HK-2 (cell line): ENCODE data around the gene PLA2G2D.

Experiments used
- DNase-seq: peaks from one replicate; pipeline ENCODE4 v3.0.0-alpha.2; 2018; ENCODE audit not compliant: unreplicated experiment

PLA2G2D gene, protein sequence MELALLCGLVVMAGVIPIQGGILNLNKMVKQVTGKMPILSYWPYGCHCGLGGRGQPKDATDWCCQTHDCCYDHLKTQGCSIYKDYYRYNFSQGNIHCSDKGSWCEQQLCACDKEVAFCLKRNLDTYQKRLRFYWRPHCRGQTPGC

DNA sequence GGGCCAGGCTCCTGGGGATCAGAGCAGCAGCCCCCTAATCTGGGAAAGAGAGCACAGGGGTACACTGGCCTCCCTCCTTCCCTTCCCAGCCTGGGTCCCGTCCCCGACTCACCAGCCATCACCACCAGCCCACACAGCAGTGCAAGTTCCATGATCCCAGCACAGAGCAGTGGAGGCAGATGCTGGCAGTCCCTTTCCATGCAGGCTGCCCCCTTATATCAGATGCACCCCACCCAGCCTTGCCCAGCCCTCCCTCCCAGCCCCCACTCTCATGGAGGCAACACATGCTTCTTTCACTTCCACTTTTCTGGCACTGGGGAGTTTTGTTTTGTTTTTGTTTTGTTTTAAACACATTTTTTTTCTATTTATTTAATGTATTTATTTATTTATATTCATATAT, at the start of gene PLA2G2D:
TSS of gene PLA2G2D (minus strand) at position 190 of the 400 bp plus-strand sequence. CDS start at position 152, 38 bp downstream.
- no peak for DNase-seq

DNA sequence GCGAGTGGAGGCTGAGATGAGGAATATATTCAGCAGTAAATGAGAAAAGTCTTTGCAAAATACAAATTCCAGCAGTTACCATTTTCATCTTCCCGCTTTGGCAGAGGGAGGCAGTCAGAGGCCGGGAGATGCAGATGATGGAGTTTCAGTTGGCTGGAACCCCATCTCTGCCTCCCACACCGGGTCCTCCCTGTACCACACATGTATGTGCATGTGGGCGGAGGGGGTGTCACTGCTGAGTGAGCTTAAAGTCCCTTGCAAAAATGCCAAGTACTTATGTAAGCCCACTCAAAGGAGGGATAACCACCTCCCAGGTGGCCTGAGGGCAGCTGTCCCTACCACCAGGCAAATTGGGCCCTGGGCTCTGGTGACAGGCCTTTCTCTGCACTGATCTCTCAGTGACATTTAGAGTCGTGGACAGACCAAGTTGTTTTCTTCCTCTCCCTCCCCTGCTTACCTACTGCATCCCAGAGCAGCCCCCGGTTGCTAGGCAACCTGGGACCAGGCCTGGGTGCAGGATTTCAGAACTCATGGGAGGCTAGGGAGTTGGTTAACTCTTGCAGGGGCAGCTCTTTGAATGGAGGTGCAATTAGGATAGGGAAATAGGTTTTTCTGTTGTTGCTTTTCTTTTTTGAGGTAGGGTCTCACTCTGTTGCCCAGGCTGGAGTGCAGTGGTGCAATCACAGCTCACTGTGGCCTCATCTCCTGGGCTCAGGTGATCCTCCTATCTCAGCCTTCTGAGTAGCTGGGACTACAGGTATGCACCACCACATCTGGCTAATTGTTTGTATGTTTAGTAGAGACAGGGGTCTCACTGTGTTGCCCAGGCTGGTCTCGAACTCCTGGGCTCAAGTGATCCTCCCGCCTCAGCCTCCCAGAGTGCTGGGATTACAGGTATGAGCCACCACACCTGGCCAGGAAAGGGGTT, 49.5 kb upstream of the PLA2G2D start:
- no peak for DNase-seq

DNA sequence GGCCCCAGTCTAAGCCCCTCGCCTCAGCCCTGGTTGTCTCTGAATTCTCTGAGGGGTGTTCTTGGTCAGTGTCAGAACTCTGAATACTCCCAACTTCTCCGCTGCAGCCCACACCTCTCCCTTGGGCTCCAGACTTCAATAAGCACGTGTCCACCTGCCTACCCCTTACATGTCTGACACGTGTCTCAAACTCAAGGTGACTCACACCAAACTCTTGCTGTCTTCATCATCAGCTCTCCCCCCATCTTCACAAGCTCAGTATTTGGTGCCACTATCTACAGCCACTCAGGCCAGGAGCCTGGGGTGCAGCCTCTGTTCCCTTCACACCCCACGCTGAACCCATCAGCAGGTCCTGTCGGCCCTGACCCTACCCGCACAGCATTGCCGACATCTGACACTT, 47.8 kb upstream of the PLA2G2D start:
- DNase-seq = no peak

DNA sequence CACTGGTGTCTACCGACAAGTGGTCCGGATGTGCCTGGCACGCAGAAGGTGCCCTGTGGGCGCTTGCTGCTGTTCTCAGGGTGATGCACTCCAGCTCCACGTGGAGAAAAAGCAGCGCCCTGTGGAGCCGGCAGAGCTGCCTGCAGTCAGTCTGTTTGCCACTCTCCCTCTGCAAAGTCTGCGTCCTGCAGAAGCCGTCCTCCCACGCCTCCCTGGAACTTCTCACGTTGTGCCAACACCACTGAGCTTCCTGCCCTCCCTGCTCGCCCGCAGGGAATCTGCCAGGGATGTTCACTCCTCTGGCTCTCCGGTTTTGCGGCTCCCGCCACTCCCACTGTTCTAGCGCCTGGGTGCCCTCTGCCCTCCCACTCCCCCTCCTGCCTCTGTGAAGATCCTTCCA, 46.7 kb upstream of the PLA2G2D start:
- DNase-seq = no peak

DNA sequence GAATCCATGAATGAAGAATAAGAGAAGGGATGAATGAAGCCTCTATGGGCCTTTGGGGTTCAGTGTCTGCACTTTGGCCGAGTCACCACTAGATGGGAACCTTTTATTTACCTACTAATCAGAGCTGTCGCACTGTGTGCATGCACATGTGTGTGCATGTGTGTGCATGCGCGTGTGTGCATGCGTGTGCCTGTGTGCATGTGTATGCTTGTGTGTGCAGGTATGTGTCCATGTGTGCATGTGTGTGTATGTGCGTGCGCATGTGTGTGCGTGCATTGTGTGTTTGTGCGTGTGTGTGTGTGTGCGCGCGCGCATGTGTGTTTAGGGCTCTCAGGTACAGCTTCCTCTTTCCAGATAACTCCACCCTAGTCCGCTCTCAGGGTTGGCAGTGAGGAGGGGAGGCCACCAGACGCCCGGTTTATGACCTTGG, 46.2 kb upstream of the PLA2G2D start:
- DNase-seq = no peak

DNA sequence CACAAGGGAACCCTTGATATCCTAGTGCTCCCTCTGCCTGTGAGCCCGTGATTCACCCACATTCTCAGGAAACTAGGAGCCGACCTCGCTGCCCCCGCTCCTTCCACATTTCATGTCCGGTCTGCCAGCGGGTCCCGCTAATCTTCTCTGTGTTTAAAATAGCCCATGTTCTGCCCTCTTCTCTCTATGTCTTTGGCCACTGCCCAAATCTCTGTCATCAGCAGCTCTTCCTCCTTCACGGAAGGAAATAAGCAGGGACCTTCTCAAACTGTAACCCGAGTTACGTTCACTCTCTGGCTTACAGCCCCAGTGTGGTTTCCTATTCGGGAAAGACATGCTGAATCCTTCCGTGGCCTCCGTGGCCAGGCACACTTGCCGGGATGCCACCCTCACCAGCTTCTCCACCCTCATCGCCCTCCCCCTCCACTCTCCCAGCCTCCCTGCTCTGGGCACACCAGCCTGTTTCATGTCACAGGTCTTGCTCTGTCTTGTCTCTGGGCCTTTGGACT, 45.4 kb upstream of the PLA2G2D start:
- DNase-seq = no peak

DNA sequence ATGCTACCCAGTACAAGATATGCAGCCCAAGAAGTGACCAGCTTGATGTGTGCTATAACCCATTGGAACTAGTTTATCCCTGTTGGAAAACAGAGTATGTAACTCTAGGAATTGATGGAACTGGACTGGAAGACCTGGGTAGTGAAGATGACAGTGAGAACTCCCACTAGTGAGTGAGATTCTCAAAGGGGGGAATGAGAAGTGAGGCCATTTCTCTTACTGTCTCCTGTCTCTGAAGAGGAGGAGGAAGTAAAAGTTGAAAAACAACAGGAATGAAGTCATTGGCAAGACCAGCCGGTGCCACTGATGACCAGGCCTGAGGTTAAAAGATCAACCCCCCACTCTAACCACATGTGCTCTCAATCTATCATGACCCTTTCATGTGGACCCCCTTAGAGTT, 40.7 kb upstream of the PLA2G2D start:
- no peak for DNase-seq

DNA sequence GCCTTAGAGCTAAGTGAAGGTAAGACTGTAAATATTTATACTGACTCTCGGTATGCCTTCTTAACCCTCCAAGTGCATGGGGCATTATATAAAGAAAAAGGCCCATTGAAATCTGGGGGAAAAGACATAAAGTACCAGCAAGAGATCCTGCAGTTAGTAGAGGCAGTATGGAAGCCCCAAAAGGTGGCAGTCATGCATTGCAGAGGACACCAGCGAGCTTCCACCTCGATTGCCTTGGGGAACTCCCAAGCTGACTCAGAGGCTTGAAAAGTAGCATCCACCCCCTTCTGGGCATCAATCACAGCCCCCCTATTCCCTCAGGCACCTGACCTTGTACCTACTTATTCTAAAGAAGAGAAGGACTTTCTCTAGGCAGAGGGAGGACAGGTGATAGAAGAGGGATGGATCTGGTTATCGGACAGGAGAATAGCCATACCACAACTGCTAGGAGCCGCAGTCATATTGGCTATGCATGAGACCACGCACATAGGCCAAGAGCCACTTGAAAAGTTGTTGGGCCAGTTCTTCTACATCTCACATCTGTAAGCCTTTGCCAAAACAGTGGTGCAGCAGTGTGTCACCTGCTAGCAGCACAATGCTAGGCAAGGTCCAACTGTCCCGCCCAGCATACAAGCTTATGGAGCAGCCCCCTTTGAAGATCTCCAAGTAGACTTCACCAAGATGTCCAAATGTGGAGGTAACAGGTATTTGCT, 39.2 kb upstream of the PLA2G2D start:
- no peak for DNase-seq

DNA sequence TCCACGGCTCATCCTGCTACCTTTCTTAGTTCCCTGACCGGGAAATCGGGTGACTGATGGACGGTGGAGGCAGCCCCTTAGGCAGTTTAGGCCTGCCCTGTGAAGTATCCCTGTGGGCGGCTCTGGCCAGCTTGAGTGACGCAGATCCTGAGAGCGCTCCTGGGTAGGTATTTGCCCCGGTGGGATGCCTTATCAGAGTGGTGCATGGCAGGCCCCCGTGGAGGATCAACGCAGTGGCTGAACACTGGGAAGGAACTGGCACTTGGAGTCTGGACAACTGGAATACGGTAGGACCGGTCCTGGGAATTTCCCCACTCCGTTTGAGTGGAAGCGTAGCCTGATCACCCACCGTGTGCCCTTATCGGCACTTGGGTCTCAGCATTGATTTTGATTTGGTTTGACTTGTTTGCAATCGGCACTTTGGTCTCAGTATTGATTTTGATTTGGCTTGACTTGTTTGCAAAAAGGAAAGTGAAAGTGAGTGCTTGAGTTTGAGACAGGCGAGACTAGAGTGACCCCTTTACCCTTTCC, 35.0 kb upstream of the PLA2G2D start:
- no peak for DNase-seq

DNA sequence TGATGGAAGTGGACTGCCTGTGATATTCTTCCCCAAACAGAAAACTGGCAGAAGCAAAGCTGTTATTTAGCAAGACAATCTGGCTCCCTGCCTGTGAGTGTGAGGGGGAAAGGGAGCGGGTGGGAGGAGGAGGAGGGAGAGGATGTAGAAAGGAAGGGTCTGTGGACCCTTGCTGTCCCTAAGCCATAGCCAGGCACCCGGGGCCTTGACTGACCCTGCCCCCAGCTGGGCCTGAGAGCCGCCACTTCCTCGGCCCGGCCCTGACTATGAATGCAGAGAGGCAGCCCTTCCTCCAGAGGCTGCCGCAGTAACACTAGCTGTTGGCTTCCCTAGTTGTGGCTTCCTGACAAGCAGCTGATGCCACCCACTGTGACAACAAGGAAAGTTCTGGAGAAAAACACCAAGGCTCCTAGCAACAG, 33.7 kb upstream of the PLA2G2D start:
- no peak for DNase-seq

DNA sequence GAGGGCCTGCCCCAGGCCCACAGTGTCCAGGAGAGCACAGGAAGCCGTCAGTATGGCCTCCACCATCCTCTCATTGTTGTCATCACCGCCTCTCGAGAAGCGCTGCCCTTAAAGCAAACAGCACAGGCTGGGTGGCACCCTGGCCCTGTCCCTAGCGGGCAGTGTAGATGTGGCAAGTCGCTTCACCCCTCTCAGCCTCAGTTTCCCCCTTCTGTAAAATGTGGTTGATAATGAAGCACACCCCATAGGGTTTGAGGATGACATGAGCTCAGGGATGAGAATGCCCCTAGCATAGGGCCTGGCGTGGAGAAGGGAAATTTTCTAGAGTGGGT, 33.2 kb upstream of the PLA2G2D start:
- DNase-seq = no peak

DNA sequence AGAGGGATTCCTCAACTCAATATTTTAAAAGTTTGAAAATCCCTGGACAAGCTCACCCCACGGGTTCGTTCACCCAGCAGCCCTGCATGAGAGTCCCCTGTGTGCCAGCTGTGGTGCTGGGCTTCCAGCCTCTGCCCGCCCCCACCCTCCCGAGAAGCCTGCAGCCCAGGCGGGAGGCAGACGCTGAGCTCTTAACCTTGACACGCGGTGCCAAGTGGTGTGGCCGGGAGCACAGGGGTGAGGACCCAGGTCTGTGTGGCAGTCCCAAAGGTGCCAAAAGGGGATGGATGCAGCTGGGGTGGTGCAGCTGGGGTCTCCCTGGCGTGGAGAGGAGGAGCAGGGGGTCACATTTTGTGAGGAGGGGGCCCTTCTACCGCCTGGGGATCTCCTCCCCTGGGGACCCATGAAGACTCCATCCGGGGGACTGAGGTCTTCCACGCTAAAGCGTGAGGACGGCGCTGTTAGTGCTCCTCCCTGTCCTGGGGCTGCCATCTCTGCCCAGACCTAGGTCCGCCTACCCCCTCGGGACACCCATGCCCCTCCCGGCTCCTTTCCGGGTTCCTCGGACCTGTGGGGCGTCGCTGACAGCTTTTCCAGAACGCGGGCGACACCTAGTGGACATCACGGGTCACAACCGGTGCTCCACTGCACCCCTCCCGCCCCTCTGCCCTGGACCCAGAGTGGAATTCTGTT, 32.7 kb upstream of the PLA2G2D start:
- DNase-seq = peak; percentile 78

DNA sequence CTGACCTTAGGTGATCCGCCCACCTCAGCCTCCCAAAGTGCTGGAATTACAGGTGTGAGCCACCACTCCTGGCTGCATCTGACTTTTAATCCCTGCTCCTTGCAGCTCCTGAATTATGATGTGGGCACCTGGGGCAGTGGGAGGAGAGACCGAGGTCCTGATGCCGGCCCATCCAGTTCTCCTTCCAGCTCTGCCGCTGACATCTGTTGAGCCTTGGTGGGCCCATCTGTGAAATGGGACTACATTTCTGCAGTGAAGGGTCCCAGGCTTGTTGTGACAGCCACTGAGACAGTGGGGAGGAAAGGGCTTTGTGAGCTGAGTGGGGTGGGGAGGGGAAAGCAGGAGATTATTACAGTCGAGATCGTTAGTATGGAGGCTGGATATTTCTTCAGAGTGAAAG, 31.6 kb upstream of the PLA2G2D start:
- DNase-seq = no peak

DNA sequence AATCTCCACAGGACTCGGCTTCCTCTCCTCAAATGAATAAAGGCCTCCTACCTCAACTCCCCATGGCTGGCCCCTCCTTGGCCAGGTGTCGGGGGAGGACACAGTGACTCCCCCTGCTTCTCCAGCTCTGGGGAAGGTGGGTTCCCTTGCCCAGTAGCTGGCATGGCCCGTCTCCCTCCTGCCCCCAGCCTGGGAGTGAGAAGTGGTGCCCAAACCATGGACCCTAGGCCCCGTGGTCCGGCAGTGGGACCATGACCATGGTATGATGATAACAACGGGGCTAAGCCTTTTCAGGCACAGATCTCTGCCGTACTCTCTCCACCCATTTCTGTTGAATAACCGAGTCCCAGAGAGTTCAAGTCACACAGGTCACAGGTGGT, 31.0 kb upstream of the PLA2G2D start:
- DNase-seq = no peak

DNA sequence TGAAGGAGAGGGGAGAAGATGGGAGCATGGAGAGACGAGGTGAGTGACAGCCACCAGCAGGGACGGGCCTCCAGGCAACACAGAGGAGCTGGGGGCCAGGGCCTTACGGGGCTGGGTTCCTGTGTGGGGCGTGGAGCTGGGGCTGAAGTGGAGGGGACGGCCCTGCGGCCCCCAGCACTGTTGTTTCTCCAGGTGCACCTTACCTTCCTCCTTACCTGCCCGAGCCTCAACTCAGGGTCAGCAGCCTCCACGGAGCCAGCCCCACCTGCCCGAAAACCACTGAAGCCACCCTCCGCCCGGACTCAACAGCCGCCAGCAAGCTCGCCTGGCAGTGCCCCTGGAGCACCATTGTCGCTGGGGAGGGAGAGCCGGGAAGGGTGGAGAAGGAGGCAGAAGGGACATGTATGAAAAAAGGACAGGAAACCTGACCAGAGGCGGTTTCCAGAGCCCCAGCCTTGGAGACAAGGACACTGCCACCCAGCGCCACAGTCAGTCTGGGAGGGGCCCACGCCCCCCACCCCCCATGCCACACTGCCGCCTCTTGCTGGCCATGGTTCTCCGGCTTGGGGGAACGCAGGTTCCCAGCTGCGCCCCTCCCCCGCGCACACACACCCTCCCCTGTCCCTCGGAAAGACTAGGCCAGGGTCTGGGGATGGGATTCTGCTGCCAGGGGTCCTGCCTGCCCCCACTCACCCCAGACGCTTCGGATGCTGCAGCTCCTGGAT, 30.4 kb upstream of the PLA2G2D start:
- no peak for DNase-seq

DNA sequence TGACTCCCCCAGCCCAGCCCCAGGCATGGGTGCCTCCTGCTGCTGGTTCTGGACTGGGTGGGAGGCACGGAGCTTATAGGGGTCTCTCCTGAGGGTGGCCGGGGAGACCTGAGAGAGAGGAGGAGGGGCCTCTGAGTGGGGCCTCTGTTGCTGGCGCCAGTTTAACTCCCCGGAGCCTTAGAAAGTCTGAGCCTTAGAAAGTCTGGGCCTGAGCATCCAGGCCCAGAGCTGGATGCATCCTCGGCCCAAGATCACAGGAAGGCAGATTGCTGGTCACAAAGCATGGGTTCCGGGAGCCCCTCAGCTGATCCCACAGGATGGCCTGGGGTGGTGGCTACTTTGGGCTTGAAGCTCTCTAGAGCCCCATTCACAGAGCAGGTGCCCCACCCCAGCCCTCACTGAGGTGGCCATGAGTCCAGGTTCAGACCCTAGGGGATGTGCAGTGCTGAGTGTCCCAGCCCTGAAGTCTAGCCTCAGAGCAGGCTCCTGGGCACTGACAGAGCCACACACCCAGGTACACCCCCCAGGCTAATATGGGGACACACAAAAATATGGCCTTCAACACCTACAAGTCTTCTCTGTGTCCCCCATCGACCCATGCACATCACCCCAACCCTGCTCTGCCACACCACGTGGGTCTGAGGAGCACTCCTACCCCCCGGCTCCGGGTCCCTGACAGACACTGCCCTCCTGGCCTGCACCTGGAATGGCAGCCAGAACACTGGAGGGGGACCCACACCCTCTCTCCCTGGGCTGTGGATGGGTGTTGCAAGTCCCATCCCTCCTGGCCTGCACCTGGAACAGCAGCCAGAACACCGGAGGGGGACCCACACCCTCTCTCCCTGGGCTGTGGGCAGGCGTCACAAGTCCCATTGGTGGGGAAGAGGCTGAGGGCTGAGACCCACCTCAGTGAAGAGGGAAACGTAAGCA, 29.5 kb upstream of the PLA2G2D start:
- DNase-seq = no peak

DNA sequence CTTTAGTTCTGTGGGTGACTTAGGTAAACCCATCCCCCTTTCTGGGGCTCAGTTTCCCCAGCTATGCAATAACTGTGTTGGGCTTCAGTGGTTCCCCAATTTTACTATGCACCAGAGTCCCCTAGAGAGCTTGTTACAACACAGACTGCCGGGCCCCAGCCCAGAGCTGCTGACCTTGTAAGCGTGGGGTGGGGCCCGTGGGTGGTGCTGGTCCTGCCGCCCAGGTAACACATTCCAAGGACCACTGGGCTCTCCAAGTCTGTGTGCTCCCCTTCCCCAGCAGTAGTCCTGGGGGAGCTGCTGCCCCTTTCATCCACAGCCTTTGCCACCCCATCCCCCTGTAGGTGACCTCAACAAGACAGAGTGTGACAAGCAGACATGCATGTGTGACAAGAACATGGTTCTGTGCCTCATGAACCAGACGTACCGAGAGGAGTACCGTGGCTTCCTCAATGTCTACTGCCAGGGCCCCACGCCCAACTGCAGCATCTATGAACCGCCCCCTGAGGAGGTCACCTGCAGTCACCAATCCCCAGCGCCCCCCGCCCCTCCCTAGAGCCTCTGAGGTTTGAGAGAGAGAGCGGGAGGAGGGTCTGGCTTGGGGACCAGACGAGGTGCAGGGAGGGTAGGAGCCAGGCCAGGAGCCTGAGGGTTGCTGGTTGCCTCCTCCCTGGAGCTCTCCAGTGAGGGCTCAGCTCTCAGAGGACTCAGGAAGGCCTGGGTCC, 28.7 kb upstream of the PLA2G2D start:
- DNase-seq = no peak

DNA sequence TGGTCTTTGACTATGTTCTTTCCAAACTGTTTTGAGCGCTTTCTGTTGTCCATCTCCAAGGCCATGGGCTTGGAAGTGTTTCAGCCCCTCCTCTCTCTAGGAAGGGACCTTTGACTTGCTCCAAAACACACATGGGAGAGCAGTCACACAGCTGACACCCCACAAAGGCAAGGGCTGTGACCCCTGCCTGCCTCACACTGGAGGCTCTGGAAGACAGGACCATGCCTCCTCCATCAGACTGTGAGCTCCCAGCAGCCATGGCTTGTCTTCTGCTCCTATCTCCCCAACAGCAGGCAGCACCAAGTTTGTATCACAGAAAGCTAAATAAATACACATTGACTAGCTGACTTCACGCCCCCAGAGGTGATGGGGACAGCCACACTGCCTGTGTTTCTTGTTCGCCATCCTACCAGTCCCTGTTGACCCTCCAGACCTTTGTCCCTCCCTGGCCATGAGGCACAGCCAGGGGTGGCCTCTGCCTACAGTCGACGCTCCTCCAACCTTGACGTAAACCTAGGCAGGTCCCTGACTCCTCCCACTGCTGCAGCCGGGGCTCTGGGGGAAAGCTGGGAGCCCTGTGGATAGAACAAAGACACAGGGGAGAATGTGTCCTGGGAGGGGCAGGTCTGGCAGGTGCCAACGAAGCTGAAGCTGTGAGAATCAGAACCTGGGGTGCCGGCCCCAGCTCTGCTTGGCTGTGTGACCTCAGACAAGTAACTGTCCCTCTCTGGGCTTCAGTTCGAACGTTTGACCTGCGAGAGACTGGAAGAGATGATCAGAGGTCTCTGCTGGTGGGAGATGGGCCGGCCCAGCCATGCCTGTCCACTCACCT, 24.6 kb upstream of the PLA2G2D start:
- no peak for DNase-seq
